Endothelial cell of umbilical vein (primary cell): ENCODE data around the gene DENND1A.

Experiments
- CTCF ChIP-seq, 2 donors: IDR thresholded peaks; 1 replicate in 1 of 2; 2 replicates in 1 of 2; pipeline ENCODE4 v1.5.1; 2011; ENCODE audit warnings: low read length in 2 of 2, mild to moderate bottlenecking in 2 of 2, moderate library complexity in 2 of 2, control low read depth in 1 of 2, inconsistent platforms in 1 of 2, low read depth in 1 of 2; ENCODE audit not compliant: insufficient read depth in 1 of 2; ENCODE audit errors: extremely low read depth in 1 of 2
- EZH2 ChIP-seq: IDR thresholded peaks from 2 replicates; pipeline ENCODE4 v1.6.1; 2012; ENCODE audit warnings: borderline replicate concordance, low read depth, mild to moderate bottlenecking, moderate library complexity, low read length, inconsistent platforms; ENCODE audit not compliant: severe bottlenecking
- FOS ChIP-seq: IDR thresholded peaks from 2 replicates; pipeline ENCODE4 v1.6.1; 2011; ENCODE audit warnings: mild to moderate bottlenecking, low read length, moderate library complexity, borderline replicate concordance; ENCODE audit not compliant: insufficient read depth
- JUN ChIP-seq: IDR thresholded peaks from 2 replicates; pipeline ENCODE4 v1.6.1; 2011; ENCODE audit warnings: borderline replicate concordance, low read depth; ENCODE audit not compliant: insufficient read length, insufficient read depth
- MAX ChIP-seq: IDR thresholded peaks from 2 replicates; pipeline ENCODE4 v1.6.1; 2011; ENCODE audit not compliant: insufficient read depth, insufficient read length
- POLR2A ChIP-seq: IDR thresholded peaks from 2 replicates; pipeline ENCODE4 v1.6.1; 2012; ENCODE audit warnings: low read depth, mild to moderate bottlenecking, control low read depth, low read length
- POLR2AphosphoS5 ChIP-seq: IDR thresholded peaks from 2 replicates; pipeline ENCODE4 v1.6.1; 2012; ENCODE audit warnings: low read depth, mild to moderate bottlenecking, control low read depth, low read length, moderate library complexity; ENCODE audit not compliant: insufficient read depth

GRCh38 chr9:123357743-123358059 lies 572.2 kb downstream of the DENND1A start:
- TF ChIP-seq CTCF (IDR thresholded peaks at IDR 0.05; ENCODE audit: extremely low read depth in 1 of 2, insufficient read depth in 1 of 2, low read depth in 1 of 2, low read length in 2 of 2) (no peak), POLR2AphosphoS5 (no peak), MAX (no peak), JUN (no peak), POLR2A (no peak), FOS (no peak), EZH2 (no peak)
